ENCODE results near the gene GTF2A2.

DNA sequence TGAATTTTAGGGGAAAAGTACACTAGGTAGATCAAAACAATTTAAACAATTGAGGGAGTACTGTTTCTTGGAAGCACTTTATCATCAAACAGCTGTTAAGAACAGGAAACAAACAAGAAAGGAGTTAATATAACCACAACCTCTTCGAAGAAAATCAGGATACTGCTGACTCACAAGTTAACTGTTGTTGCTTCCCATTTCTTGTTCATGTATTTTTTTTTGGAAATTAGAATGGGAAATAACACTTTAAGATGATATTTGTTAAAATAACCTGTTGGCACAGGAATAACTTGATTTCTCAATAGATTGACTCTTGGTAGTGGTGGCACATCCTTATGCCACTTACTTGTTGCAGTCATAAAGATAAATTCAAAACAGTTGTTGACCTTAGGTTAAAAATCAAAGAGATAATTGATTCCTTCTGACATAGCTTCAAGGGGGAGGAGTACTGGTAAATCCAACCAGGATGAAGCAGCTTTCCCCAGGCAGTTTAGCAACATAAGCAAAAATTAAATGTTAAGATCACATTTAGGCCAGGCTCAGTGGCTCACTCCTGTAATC, 28.5 kb upstream of the GTF2A2 start:
- TF ChIP-seq POLR2A (IDR thresholded peaks at IDR 0.05) (no peak), EP300 (IDR thresholded peaks at IDR 0.05) (no peak)
- TF ChIP-seq, protein P1, sequence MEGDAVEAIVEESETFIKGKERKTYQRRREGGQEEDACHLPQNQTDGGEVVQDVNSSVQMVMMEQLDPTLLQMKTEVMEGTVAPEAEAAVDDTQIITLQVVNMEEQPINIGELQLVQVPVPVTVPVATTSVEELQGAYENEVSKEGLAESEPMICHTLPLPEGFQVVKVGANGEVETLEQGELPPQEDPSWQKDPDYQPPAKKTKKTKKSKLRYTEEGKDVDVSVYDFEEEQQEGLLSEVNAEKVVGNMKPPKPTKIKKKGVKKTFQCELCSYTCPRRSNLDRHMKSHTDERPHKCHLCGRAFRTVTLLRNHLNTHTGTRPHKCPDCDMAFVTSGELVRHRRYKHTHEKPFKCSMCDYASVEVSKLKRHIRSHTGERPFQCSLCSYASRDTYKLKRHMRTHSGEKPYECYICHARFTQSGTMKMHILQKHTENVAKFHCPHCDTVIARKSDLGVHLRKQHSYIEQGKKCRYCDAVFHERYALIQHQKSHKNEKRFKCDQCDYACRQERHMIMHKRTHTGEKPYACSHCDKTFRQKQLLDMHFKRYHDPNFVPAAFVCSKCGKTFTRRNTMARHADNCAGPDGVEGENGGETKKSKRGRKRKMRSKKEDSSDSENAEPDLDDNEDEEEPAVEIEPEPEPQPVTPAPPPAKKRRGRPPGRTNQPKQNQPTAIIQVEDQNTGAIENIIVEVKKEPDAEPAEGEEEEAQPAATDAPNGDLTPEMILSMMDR (IDR thresholded peaks at IDR 0.05), result no peak

Data from stomach (tissue), 4 donors.